Ascending aorta (tissue), 2 donors: ENCODE data around the gene CANT1. TPM values are rescaled to one million over a fixed set of nuclear protein-coding genes. Genes with fewer than 3 reads are reported as not detected.

Experiments
- DNase-seq, 2 donors: peaks; one replicate each; pipeline ENCODE4 v3.0.0-alpha.2; 2019; ENCODE audit warnings: low spot score in 2 of 2
- H3K27ac ChIP-seq, 2 donors: fragments of 200-600 bp; sonication (generic); one replicate each; pipeline ENCODE4 v1.5.1; 2016 to 2017; ENCODE audit warnings: mild to moderate bottlenecking in 1 of 2
- H3K27me3 ChIP-seq: fragments of 200-600 bp; sonication (generic); one replicate; pipeline ENCODE4 v1.5.1; 2017
- H3K36me3 ChIP-seq, 2 donors: fragments of 200-600 bp; sonication (generic); one replicate each; pipeline ENCODE4 v1.5.1; 2016
- H3K4me1 ChIP-seq, 2 donors: fragments of 200-600 bp; sonication (generic); one replicate each; pipeline ENCODE4 v1.5.1; 2016 to 2017; ENCODE audit warnings: mild to moderate bottlenecking in 1 of 2
- H3K4me3 ChIP-seq, 2 donors: fragments of 200-600 bp; sonication (generic); one replicate each; pipeline ENCODE4 v1.5.1; 2016 to 2017; ENCODE audit warnings: mild to moderate bottlenecking in 1 of 2
- H3K9me3 ChIP-seq, 2 donors: fragments of 200-600 bp; sonication (generic); one replicate each; pipeline ENCODE4 v1.5.1; 2016
- intact Hi-C: fragments of 100-400 bp; cut with DNase I; formaldehyde crosslinking; loops from one replicate; pipeline ENCODE4 v1.15.1; 2023
- total RNA-seq: library from RNA; depleted of rRNA; stranded (reverse); fragments of >200 nt; gene quantifications from one replicate; pipeline ENCODE4 v1.1.0, GENCODE V29; 2016
- TF ChIP-seq, protein P1 (sequence below), 3 experiments: fragments of 200-600 bp in 2 of 3; fragments of 450-650 bp in 1 of 3; sonication (generic) in 2 of 3; IDR thresholded peaks; one replicate each; pipeline ENCODE4 v1.5.1; 2016 to 2019; ENCODE audit warnings: antibody characterized with exemption in 3 of 3, mild to moderate bottlenecking in 1 of 3, moderate library complexity in 1 of 3

Gene CANT1
- total RNA-seq, 1 donor from 2014 or later: 67.2 TPM

DNA sequence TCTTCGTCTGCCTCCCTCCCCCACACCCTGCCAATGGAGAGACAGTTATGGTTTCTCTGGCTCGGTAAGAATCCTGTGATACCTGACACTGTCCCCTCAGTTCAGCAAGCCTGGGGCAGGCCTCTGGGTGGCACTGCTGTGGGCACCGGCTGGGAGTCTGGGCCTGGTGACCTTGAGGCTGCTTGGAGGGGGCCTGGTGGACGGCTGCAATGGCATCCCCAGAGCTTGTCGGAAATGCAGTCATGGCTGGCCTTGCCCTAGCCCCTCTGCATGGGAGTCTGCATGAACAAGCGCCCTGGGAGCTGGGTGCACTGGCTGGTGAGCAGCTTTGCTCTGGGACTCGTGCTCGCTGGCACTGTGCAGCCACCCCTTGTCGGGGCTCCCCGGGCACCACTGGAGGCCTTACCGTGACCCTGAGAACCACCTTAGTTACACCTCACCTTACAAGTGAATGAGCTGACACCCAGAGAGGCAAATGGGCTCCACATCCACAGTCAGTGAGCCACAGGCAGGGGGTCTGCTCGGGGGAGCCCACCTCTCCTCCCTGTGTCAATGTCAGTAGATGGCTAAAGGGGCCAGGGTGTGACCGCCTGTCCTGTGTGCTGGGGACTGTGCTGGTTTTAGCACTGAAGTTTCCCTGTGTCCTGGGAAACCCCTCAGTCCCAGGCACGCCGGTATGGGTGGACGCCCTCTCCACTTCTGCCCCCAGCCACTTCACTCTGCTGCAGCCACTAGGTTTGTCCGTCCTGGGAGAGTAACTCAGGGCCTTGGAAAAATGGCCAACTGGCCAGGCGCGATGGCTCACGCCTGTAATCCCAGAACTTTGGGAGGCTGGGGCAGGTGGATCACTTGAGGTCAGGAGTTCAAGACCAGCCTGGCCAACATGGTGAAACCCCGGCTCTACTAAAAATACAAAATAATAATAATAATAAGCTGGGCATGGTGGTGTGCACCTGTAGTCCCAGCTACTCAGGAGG, 31.3 kb downstream of the CANT1 start:
- TF ChIP-seq, protein P1, sequence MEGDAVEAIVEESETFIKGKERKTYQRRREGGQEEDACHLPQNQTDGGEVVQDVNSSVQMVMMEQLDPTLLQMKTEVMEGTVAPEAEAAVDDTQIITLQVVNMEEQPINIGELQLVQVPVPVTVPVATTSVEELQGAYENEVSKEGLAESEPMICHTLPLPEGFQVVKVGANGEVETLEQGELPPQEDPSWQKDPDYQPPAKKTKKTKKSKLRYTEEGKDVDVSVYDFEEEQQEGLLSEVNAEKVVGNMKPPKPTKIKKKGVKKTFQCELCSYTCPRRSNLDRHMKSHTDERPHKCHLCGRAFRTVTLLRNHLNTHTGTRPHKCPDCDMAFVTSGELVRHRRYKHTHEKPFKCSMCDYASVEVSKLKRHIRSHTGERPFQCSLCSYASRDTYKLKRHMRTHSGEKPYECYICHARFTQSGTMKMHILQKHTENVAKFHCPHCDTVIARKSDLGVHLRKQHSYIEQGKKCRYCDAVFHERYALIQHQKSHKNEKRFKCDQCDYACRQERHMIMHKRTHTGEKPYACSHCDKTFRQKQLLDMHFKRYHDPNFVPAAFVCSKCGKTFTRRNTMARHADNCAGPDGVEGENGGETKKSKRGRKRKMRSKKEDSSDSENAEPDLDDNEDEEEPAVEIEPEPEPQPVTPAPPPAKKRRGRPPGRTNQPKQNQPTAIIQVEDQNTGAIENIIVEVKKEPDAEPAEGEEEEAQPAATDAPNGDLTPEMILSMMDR (IDR thresholded peaks at IDR 0.05): no peak
- Histone ChIP-seq H3K27me3 (no peaks in the 10 kb centered on the region), H3K4me3 (peak overlapping the region in 1 of 2 donors; percentile 47), H3K36me3 (no peaks in the 10 kb centered on the region), H3K4me1 (peaks cover 4 to 31% of the 10 kb centered on the region in 2 donors), H3K27ac (peak overlapping the region in 1 of 2 donors; percentile 86), H3K9me3 (no peaks in the 10 kb centered on the region)
- no peak for DNase-seq
- intact Hi-C loops: no loop called here

DNA sequence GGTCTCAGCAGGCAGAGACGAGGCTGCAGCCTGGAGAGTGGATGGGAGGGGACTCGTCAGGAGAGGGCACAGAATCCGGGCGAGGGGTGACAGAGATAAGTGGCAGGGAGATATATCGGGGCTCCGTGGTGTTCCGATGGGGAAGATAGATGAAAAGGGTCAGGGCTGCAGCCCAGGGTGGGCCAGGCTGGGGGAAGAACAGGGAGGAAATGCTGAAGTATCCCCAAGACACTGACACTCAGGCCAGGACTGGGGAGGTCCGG, 32.0 kb downstream of the CANT1 start:
- intact Hi-C loops: no loop called here

GRCh38 chr17:78976907-78977680, 32.5 kb downstream of the CANT1 start:
- Histone ChIP-seq H3K36me3 (no peaks in the 10 kb centered on the region), H3K4me1 (peaks cover 4 to 31% of the 10 kb centered on the region in 2 donors), H3K27me3 (no peaks in the 10 kb centered on the region), H3K27ac (peak overlapping the region; percentile 86 to 87), H3K4me3 (no peak overlapping the region), H3K9me3 (no peaks in the 10 kb centered on the region)
- no peak for DNase-seq
- intact Hi-C loops: no loop called here
- TF ChIP-seq, protein P1 (IDR thresholded peaks at IDR 0.05): no peak

More for the DNA sequence above, 32.0 kb downstream of the CANT1 start:
- Histone ChIP-seq H3K27ac (peak overlapping the region in 1 of 2 donors; percentile 86), H3K36me3 (no peaks in the 10 kb centered on the region), H3K4me1 (peaks cover 4 to 31% of the 10 kb centered on the region in 2 donors), H3K4me3 (no peak overlapping the region), H3K9me3 (no peaks in the 10 kb centered on the region), H3K27me3 (no peaks in the 10 kb centered on the region)
- TF ChIP-seq, protein P1 (IDR thresholded peaks at IDR 0.05): no peak
- DNase-seq: no peak

DNA sequence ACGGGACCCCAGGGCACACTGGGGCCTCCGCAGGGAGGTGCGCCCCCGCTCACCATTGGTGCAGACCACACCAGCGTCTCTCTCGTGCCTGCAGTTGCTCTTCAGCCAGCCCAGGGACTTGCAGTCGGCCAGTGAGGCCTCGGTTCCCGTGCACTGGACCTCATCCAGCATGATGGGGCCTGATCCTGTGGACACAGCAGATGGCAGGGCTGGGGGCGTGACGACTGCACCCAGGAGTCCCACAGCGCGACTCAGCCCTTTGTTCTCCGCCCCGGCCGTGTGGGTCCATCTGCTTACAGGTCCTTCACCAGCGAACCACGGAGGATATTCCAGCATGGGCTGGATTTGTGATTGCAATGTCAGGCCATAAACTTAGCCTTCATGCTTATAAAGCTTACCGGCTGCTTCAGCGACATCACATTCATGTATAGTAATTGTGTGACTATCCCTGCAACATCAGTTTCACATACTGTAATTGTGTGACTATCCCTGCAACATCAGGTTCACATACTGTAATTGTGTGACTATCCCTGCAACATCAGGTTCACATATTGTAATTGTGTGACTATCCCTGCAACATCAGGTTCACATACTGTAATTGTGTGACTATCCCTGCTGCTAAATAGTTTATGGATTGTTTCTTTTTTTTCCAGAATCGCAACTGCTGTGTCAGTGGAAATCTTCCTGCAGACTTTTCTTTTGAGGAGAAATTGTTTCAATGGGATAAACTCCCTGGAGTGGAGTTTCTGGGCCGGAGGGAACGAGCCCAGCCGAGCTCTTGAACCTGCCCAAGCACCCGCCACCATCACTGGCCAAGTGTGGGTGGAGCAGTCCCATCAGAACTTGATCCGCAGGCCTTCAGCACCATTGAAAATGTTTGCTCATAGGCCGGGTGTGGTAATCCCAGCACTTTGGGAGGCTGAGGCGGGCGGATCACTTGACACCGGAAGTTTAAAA, 34.7 kb downstream of the CANT1 start:
- intact Hi-C loops: loop anchor here (5.0 kb wide), 1 partner anchor 93 kb away; no protein-coding TSS in a partner anchor
- DNase-seq: peak; percentile 40 to 89
- H3K36me3 ChIP-seq: no peaks in the 10 kb centered on the region
- H3K4me3 ChIP-seq: peak overlapping the region; percentile 13 to 15
- H3K27me3 ChIP-seq: no peaks in the 10 kb centered on the region
- H3K27ac ChIP-seq: peak overlapping the region; percentile 86 to 87
- H3K4me1 ChIP-seq: peaks cover 7 to 28% of the 10 kb centered on the region in 2 donors
- TF ChIP-seq, protein P1 (IDR thresholded peaks at IDR 0.05): no peak
- no peaks in the 10 kb centered on the region for H3K9me3 ChIP-seq
